ENCODE measurements around the gene JARID2.

The JARID2 gene

GRCh38 chr6:15357782-15358181, 111.9 kb downstream of the JARID2 start:
- no peaks in the 10 kb centered on the region for H3F3A ChIP-seq (ENCODE audit: insufficient read depth, low read length)
- no peak overlapping the region for H3K9ac ChIP-seq (ENCODE audit: low read length)
- H3K9me2 ChIP-seq (replicated peaks; ENCODE audit: insufficient read depth, low read length): no peaks in the 10 kb centered on the region
- no peak overlapping the region for H2AFZ ChIP-seq (ENCODE audit: low read length)
- no peak overlapping the region for H3K4me2 ChIP-seq (ENCODE audit: low read depth, low read length)
- TF ChIP-seq EZH2phosphoT487 (IDR thresholded peaks at IDR 0.05; ENCODE audit: low read length) (no peak), EZH2 (optimal IDR thresholded peaks at IDR 0.05; ENCODE audit: low read depth, low read length) (no peak)
- TF ChIP-seq, protein P1, sequence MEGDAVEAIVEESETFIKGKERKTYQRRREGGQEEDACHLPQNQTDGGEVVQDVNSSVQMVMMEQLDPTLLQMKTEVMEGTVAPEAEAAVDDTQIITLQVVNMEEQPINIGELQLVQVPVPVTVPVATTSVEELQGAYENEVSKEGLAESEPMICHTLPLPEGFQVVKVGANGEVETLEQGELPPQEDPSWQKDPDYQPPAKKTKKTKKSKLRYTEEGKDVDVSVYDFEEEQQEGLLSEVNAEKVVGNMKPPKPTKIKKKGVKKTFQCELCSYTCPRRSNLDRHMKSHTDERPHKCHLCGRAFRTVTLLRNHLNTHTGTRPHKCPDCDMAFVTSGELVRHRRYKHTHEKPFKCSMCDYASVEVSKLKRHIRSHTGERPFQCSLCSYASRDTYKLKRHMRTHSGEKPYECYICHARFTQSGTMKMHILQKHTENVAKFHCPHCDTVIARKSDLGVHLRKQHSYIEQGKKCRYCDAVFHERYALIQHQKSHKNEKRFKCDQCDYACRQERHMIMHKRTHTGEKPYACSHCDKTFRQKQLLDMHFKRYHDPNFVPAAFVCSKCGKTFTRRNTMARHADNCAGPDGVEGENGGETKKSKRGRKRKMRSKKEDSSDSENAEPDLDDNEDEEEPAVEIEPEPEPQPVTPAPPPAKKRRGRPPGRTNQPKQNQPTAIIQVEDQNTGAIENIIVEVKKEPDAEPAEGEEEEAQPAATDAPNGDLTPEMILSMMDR (IDR thresholded peaks at IDR 0.05; ENCODE audit: low read length): no peak
- H3K4me3 ChIP-seq (ENCODE audit: low read length): no peak overlapping the region
- H3K4me1 ChIP-seq (ENCODE audit: low read length): peaks cover 7% of the 10 kb centered on the region
- H4K20me1 ChIP-seq (ENCODE audit: insufficient read depth, low read length): no peaks in the 10 kb centered on the region
- H3K27ac ChIP-seq (ENCODE audit: low read length): no peak overlapping the region
- H3K9me3 ChIP-seq (replicated peaks; ENCODE audit: insufficient read depth, low read length): no peaks in the 10 kb centered on the region
- H3K36me3 ChIP-seq (replicated peaks; ENCODE audit: insufficient read depth, low read length): no peaks in the 10 kb centered on the region
- DNase-seq: no peak
- H3K27me3 ChIP-seq (replicated peaks; ENCODE audit: insufficient read depth, low read length): no peaks in the 10 kb centered on the region
- peaks cover 89% of the 10 kb centered on the region for H3K79me2 ChIP-seq (ENCODE audit: low read length)

DNA sequence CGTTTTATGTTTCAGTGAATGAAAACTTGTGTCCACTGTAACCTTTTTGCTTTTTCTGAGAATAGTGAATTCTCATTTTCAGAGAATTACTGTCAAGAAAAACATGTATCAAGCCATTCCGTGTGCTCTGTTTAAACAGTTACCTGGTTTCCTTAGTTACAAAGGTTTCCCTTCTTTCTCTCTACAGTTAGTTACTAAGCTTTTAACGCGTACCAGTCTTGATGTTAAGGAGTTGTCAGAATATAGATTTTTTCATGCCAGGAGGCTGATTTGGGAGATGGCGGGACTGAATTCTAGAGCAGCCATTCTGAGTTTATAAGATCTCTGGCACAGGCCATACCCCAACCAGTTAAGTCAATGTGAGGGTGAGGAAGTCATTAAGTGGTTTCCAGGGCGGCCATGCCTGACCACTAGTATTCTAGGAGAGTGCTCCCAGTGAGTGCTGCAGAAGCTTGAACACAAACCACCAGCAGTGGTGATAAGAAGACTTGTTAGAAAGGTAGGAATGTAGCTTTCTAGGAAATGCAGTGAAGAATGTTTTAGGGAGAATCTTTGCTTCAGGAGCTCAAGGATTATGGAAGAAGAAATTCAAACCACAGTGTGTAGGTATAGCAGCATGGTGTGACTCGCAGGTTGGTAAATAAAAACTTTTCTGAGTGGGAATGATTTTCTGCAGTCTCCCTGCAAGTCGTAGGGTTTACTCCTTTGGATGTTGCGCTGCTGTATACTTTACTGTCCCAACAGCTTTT, 112.9 kb downstream of the JARID2 start:
- H4K20me1 ChIP-seq (ENCODE audit: insufficient read depth, low read length): no peaks in the 10 kb centered on the region

GRCh38 chr6:15359335-15359862, 113.5 kb downstream of the JARID2 start:
- no peak for DNase-seq
- H2AFZ ChIP-seq (ENCODE audit: low read length): no peak overlapping the region
- no peaks in the 10 kb centered on the region for H4K20me1 ChIP-seq (ENCODE audit: insufficient read depth, low read length)
- no peak overlapping the region for H3K27ac ChIP-seq (ENCODE audit: low read length)
- no peaks in the 10 kb centered on the region for H3K27me3 ChIP-seq (replicated peaks; ENCODE audit: insufficient read depth, low read length)
- TF ChIP-seq EZH2phosphoT487 (IDR thresholded peaks at IDR 0.05; ENCODE audit: low read length) (no peak), EZH2 (optimal IDR thresholded peaks at IDR 0.05; ENCODE audit: low read depth, low read length) (no peak)
- TF ChIP-seq, protein P1 (IDR thresholded peaks at IDR 0.05; ENCODE audit: low read length): no peak
- peaks cover 19% of the 10 kb centered on the region for H3K4me1 ChIP-seq (ENCODE audit: low read length)
- H3K9ac ChIP-seq (ENCODE audit: low read length): no peak overlapping the region
- no peaks in the 10 kb centered on the region for H3K9me2 ChIP-seq (replicated peaks; ENCODE audit: insufficient read depth, low read length)
- no peaks in the 10 kb centered on the region for H3K9me3 ChIP-seq (replicated peaks; ENCODE audit: insufficient read depth, low read length)
- H3K4me2 ChIP-seq (ENCODE audit: low read depth, low read length): no peak overlapping the region
- H3K36me3 ChIP-seq (replicated peaks; ENCODE audit: insufficient read depth, low read length): no peaks in the 10 kb centered on the region
- H3F3A ChIP-seq (ENCODE audit: insufficient read depth, low read length): no peaks in the 10 kb centered on the region
- peaks cover 90% of the 10 kb centered on the region for H3K79me2 ChIP-seq (ENCODE audit: low read length)
- H3K4me3 ChIP-seq (ENCODE audit: low read length): no peak overlapping the region

More for the DNA sequence above, 112.9 kb downstream of the JARID2 start:
- H3F3A ChIP-seq (ENCODE audit: insufficient read depth, low read length): no peaks in the 10 kb centered on the region
- H3K9ac ChIP-seq (ENCODE audit: low read length): no peak overlapping the region
- H3K36me3 ChIP-seq (replicated peaks; ENCODE audit: insufficient read depth, low read length): no peaks in the 10 kb centered on the region
- no peak for DNase-seq
- peaks cover 89% of the 10 kb centered on the region for H3K79me2 ChIP-seq (ENCODE audit: low read length)
- H3K4me3 ChIP-seq (ENCODE audit: low read length): no peak overlapping the region
- TF ChIP-seq, protein P1 (IDR thresholded peaks at IDR 0.05; ENCODE audit: low read length): no peak
- TF ChIP-seq EZH2 (optimal IDR thresholded peaks at IDR 0.05; ENCODE audit: low read depth, low read length) (no peak), EZH2phosphoT487 (IDR thresholded peaks at IDR 0.05; ENCODE audit: low read length) (no peak)
- peaks cover 16% of the 10 kb centered on the region for H3K4me1 ChIP-seq (ENCODE audit: low read length)
- no peaks in the 10 kb centered on the region for H3K9me2 ChIP-seq (replicated peaks; ENCODE audit: insufficient read depth, low read length)
- no peak overlapping the region for H3K27ac ChIP-seq (ENCODE audit: low read length)
- H2AFZ ChIP-seq (ENCODE audit: low read length): no peak overlapping the region
- H3K9me3 ChIP-seq (replicated peaks; ENCODE audit: insufficient read depth, low read length): no peaks in the 10 kb centered on the region
- no peak overlapping the region for H3K4me2 ChIP-seq (ENCODE audit: low read depth, low read length)
- H3K27me3 ChIP-seq (replicated peaks; ENCODE audit: insufficient read depth, low read length): no peaks in the 10 kb centered on the region
